GM12865 (cell line): ENCODE data around the gene USP27X.

Source experiments
- DNase-seq: peaks from one replicate; pipeline ENCODE4 v3.0.0; 2010; ENCODE audit warnings: low read depth
- H3K4me3 ChIP-seq: 2 replicates; pipeline ENCODE4 v1.5.1; 2011; ENCODE audit warnings: mild to moderate bottlenecking, low read depth, low read length, control low read depth
- TF ChIP-seq, protein P1 (sequence below): IDR thresholded peaks from 2 replicates; pipeline ENCODE4 v1.5.1; 2011; ENCODE audit warnings: low read length, control low read depth, low read depth, inconsistent platforms; ENCODE audit not compliant: insufficient read depth; ENCODE audit errors: missing control alignments

USP27X gene

DNA sequence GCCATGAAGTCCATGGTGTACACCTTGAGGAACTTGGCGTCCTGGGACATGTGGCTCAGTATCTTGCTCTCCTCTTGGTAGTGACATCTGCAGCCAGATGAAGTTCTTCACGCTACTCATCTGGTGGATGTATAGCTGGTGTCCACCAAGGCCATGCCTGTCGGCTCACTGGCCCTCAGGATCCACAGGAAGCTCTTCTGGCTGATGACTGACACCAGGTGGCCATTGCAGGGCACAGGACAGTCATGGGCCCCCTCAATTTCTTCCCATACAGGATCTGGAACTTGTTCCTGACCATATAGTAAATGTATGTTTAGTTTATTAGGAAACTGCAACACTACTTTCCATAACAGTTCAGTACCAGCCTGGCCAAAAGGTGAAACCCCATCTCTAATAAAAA is 32.8 kb downstream of the USP27X start:
- H3K4me3 ChIP-seq = no peak overlapping the region
- DNase-seq = no peak
- TF ChIP-seq, protein P1, sequence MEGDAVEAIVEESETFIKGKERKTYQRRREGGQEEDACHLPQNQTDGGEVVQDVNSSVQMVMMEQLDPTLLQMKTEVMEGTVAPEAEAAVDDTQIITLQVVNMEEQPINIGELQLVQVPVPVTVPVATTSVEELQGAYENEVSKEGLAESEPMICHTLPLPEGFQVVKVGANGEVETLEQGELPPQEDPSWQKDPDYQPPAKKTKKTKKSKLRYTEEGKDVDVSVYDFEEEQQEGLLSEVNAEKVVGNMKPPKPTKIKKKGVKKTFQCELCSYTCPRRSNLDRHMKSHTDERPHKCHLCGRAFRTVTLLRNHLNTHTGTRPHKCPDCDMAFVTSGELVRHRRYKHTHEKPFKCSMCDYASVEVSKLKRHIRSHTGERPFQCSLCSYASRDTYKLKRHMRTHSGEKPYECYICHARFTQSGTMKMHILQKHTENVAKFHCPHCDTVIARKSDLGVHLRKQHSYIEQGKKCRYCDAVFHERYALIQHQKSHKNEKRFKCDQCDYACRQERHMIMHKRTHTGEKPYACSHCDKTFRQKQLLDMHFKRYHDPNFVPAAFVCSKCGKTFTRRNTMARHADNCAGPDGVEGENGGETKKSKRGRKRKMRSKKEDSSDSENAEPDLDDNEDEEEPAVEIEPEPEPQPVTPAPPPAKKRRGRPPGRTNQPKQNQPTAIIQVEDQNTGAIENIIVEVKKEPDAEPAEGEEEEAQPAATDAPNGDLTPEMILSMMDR = no peak

DNA sequence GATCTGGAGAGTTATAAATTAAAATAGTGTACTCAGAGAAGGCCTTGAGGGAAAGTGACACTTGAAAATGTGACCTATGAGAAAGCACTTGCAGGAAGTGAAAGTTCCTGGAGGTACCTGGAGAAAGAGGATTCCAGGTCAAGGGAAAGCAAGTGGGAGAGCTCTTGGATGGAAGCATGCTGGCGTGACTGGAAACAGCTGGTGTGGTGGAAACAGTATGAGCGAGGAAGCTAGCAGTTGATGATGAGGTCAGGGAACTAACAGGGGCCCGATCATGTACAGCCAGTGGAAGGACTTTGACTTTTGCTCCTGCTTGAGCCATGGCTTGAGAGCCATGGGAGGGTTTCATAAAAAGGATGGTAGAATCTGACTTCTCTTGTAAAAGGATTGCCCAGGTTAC is 33.6 kb downstream of the USP27X start:
- TF ChIP-seq, protein P1 = no peak
- DNase-seq = no peak
- no peak overlapping the region for H3K4me3 ChIP-seq

DNA sequence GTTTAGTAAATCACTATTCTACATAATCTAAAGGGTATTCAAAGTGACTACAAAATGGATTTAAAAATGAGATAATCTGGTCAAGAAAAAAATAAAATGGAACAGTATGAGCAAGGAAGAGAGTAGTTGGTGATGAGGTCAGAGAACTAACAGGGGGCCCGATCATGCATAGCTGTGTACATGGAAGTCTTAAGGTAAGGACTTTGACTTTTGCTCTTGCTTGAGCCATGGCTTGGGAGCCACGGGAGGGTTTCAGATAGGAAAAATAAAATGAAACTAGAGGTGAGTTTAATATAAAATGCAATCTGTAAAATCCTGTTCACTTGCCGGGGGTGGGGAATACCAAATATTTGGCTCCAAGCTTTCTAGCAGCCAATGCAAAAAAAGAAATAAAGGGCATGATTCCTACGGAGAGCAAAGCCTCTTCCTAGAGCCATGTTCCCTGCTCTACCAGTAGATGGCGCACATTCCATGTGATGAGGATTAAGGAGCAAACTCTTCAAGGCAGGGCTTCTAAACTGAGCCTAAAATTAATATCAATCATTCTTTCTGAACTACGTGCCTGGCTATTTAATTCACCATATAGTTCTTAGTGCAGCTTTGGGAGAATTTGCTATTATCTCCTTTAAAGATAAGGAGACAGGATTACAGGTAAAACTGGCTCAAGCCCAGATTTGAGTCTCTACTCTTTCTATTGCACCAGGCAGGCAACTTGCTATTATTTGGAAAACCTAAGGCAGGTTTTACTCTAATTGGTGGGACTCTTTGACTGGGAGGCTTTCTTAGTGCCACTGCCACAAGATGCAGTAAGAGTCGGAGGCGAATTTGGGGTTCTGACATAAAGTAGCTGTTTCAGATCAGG is 36.3 kb downstream of the USP27X start:
- no peak overlapping the region for H3K4me3 ChIP-seq
- peak; percentile 52 for DNase-seq
- TF ChIP-seq, protein P1 = peak; percentile 74

DNA sequence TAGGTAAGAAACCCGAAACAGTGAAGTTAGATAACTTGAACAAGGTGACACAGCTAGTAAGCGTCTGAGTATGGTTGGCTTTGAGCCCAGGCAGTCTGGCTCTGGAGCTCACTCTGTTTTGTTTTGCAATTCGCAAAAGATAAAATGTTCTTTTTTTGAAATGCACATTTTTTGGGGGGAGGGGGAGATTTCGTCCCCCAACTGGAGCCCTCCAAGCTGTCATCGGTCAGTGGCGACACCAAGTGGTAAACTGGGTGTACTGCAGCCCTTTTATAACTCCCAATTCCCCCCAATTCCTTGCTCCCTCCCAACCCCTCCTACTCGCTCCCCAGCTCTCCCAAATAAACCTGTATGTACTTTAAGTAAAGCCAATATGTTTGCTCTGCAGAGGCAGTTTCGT is 40.3 kb downstream of the USP27X start:
- TF ChIP-seq, protein P1 = peak; percentile 67
- H3K4me3 ChIP-seq = no peak overlapping the region
- DNase-seq = peak; percentile 14

DNA sequence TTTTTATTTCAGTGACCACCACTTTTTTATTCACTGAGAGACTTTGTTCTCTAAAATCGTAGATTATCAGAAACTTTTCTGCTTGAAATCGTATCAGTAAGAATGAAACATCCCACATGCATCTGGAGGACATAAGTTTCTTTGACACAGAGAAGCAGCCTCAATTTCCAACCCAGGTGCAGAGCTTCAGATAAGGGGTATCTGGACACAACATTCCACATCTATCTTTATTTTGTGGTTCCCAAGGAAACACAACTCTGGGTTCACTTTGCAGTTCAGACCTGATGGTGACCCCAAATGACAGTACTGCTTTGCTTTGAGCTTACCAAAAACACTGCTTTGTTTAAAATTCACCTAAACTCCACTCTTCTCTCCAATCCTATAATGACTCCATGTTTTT is 41.8 kb downstream of the USP27X start:
- no peak overlapping the region for H3K4me3 ChIP-seq
- no peak for DNase-seq
- TF ChIP-seq, protein P1 = no peak

DNA sequence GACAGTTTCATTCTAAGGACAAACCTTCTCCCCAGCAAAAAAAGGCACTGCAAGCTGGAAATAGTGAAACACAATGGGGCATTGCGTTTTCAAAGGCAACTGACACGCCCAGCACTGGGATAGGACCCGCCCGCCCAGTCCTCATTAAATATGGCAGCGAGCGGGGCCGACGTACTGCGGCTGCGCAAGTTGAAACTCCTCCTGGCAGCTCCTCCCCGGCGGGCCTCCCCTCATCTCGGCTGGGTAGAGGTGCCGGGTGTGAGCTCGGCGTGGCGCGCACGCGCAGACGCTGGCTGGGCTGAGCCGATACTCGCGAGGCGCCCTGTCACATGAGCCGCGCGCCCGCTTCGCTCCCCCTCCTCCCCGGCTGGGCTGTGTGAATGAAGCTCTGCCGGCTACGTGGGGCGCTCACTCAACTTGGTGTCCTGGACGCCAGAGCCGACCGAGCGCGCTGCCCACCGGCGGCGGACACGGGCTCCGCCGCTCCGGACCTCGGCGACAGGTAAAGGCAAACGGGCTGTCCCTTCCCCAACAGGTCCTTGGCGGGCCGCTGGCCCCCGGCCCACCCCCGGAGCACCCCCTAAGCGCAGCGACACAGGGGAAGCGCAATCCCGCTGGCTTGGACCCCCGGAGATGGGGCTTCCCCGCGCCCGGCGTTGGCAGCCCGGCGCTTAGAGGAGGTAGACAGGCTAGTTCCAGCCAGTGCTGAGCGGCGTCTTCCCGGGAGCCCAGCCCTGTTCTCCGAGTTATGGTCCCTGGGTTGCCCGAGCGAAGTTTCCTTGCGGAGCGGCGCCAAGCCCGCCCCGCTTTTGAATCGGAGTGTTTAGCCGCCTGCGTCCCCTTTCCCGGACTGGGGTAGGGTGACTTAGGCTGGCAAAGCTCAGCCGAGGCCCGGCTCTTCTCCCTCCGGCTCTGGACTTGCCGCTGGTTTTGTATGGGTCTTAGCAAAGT is 43.3 kb downstream of the USP27X start, which contains the start of gene CLCN5:
Gene CLCN5 (plus strand): TSS at position 306 of the 951 bp plus-strand sequence. CDS start 2,703 bp downstream, outside the sequence.
- peak within 1 kb of the TSS; percentile 63 for H3K4me3 ChIP-seq
- TF ChIP-seq, protein P1 = no peak
- DNase-seq = peak; percentile 96
